Fibroblast of villous mesenchyme (primary cell): ENCODE results near the gene ZRANB3. TPM values are rescaled to one million over a fixed set of nuclear protein-coding genes. Genes with fewer than 3 reads are reported as not detected.

Experiments
- DNase-seq: peaks from one replicate; pipeline ENCODE4 v3.0.0-alpha.2; 2010; ENCODE audit warnings: low read depth
- H3K4me3 ChIP-seq: 2 replicates; pipeline ENCODE4 v1.5.1; 2011; ENCODE audit warnings: low read depth, mild to moderate bottlenecking, low read length
- CTCF ChIP-seq: IDR thresholded peaks from 2 replicates; pipeline ENCODE4 v1.5.1; 2012; ENCODE audit warnings: low read depth, mild to moderate bottlenecking, low read length; ENCODE audit not compliant: insufficient read depth
- total RNA-seq: library from RNA; depleted of rRNA; stranded (reverse); fragments of >200 nt; gene quantifications from 2 replicates; pipeline ENCODE4 v1.2.3, GENCODE V29; 2012

The ZRANB3 gene
- total RNA-seq, 1 donor, result 9.1 TPM

GRCh38 chr2:135257383-135258090 is 273.5 kb downstream of the ZRANB3 start:
- no peak for TF ChIP-seq CTCF
- DNase-seq, result no peak
- H3K4me3 ChIP-seq, result no peak overlapping the region

- DNase-seq, result no peak
These were observed 274.3 kb downstream of the ZRANB3 start for GRCh38 chr2:135256531-135257260.

GRCh38 chr2:135255208-135255607 is 275.8 kb downstream of the ZRANB3 start:
- DNase-seq, result no peak
- no peak overlapping the region for H3K4me3 ChIP-seq
- no peak for TF ChIP-seq CTCF

More at GRCh38 chr2:135256531-135257260, 274.3 kb downstream of the ZRANB3 start:
- no peak for TF ChIP-seq CTCF
- no peak overlapping the region for H3K4me3 ChIP-seq

- TF ChIP-seq CTCF, result no peak
- no peak overlapping the region for H3K4me3 ChIP-seq
- DNase-seq, result no peak
These were observed 278.1 kb downstream of the ZRANB3 start for GRCh38 chr2:135252805-135253458.

- DNase-seq, result no peak
- TF ChIP-seq CTCF, result no peak
- no peak overlapping the region for H3K4me3 ChIP-seq
These were observed 282.4 kb downstream of the ZRANB3 start for GRCh38 chr2:135248611-135249010.

- no peak for TF ChIP-seq CTCF
- DNase-seq, result no peak
- no peak overlapping the region for H3K4me3 ChIP-seq
These were observed 284.2 kb downstream of the ZRANB3 start for GRCh38 chr2:135246711-135247270.
